Frontal cortex (tissue), 4 donors: ENCODE results near the gene KRT16. TPM values are rescaled to one million over a fixed set of nuclear protein-coding genes. Genes with fewer than 3 reads are reported as not detected.
A peak's percentile ranks its signal among the peaks of the same experiment; 100 is the strongest.

ENCODE experiments used
- DNase-seq, 2 donors: peaks; one replicate each; pipeline ENCODE4 v3.0.0; 2012; ENCODE audit warnings: low spot score in 2 of 2
- FAIRE-seq: peaks from 2 replicates; lab custom pipeline; 2012; peaks lifted over from hg19 to GRCh38; lab: Jason Lieb, UNC
- total RNA-seq: library from RNA; depleted of rRNA; stranded (reverse); fragments of >200 nt; gene quantifications from one replicate; pipeline ENCODE4 v1.2.3, GENCODE V29; 2014
- donor health status: control.
- donor health status: control.
- donor health status: control.

Gene KRT16
- total RNA-seq, 1 donor from 2014 or later = not detected

DNA sequence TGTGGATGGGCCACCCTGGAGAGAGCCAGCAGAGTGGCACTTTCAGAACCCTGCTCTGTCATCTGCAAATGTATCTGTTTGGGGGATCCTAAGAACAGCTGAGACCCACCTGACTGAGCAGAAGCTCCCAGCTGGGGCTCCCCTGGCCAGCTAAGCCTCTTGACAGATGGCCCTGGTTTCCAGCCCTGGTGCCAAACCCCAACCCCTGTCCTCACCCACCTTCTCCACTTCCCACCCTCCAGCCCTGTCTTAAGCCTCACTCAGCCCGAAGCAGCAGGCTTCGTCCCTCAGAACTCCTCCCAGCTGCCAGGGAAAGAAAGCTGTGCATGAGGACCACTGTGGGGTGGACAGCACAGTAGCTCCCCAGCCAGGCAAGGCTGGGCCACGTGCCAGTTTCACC lies 37.2 kb downstream of the KRT16 start:
- DNase-seq (no peak), FAIRE-seq (no peak)

DNA sequence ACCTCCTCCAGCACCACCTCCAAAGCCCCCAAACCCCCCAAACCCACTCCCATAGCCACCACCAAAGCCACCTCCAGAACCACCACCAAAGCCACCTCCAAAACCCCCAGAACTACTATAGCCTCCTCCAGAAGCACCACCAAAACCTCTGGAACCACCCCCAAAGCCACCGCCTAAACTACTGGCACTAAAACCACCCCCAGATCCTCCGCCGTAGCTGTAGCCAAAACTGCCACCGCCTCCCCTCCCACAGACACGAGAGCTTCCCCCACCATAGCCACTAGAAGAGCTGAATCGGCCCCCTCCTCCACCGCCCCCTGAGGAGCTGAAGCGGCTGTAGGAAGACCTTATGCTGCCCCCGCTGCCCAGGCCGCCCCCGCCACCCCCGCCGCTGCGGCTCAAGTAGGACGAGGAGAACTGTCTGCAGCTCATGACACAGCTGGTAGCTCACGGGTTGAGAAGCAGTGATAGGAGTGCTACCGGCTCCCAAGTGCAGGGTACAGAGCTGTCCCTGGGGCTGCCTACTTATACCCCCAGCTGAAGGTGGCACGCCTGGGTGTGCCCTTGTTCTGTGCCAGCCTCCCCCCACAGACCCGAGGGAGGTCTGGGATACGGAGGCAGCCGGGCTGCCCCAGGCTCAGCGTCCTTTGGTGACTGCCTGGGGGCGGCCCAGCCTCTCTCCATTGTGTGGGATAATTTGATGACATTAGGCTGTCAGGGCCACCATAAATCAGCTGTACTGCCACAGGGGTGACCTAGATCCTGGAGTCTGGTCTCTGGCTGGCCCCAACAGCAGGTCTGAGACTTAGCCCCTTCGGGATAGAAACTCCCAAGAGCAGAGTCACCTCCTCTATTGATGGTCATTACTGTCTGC lies 40.8 kb downstream of the KRT16 start, which contains the start of gene KRT9:
Gene KRT9 (minus strand): TSS at position 499 of the 874 bp plus-strand sequence. CDS start 67 bp downstream, at position 432.
- FAIRE-seq = no peak
- peak in 1 of 2 donors; percentile 19 for DNase-seq

DNA sequence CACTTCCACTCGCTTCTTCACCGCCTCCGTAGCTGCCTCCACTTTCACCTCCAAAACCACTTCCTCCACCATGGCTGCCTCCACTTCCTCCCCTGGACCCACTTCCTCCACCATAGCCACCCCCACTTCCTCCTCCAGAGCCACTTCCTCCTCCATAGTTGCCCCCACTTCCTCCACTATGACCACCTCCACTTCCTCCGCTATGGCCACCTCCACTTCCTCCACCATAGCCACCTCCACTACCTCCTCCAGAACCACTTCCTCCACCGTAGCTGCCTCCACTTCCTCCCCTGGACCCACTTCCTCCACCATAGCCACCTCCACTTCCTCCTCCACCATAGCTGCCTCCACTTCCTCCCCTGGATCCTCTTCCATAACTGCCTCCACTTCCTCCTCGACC lies 45.2 kb downstream of the KRT16 start:
- no peak for DNase-seq
- FAIRE-seq = no peak

DNA sequence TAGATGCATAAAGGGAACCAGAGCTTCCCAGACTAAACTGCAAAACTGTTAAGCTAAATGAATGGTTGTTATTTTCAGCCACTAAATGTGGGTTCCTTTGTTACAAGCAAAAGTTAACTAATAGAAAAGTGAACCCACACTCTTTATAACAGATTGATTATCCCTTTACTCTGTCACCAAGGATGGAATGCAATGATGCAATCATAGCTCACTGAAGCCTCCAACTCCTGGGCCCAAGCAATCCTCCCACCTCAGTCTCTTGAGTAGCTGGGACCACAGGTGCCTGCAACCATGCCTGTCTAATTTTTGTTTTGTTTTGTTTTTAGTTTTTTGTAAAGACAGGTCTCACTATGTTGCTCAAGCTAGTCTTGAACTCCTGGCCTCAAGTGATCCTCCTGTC lies 47.2 kb downstream of the KRT16 start:
- FAIRE-seq = no peak
- DNase-seq = no peak

DNA sequence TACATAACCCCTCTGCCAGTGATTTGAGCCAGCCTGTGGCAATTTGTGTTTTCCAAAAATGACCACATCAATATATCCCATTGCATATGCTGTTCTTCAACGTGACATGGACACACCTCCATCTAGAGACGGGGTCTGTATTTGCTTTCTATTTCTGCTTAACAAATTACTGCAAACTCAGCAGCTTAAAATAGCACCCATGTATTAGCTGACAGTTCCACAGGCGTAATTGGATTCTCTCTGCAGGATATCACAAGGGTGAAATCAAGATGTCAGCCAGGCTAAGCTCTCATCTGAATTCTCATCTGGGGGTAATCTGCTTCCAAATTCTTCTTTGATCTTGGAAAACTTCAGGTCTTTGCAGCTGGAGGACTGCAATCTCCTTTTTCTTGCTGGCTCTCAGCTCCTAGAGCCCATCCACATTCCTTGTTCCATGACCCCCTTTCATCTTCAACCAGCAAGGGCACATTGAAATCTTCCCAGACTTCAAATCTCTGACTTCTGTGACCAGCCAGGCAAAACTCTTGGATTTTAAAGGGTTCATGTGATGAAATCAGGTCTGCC lies 48.9 kb downstream of the KRT16 start:
- no peak for DNase-seq

DNA sequence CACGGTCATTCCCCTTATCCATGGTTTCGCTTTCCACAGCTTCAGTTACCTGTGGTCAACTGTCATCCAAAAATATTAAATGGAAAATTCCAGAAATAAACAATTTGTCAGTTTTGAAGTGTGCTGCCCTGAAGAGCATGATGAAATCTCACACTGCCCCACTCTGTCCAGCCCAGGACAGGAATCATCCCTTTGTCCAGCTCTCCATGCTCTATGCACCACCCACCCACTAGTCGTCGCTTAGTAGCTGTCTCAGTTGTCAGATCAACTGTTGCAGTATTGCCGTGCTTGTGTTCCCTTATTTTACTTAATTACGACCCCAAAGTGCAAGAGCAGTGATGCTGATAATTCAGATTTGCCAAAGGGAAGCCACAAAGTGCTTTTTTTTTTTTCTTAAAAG lies 51.0 kb downstream of the KRT16 start:
- no peak for FAIRE-seq
- no peak for DNase-seq

More for the DNA sequence above, 48.9 kb downstream of the KRT16 start:
- no peak for FAIRE-seq

Other genes starting within 250 kb of the KRT16 start
- gene KRT33B, start 243.0 kb downstream of the KRT16 start, total RNA-seq = not detected
- gene KRT34, start 230.5 kb downstream of the KRT16 start, total RNA-seq = 0.41 TPM
- 1.2 TPM for gene KRT31, start 215.2 kb downstream of the KRT16 start, total RNA-seq
- gene KRT37, start 188.2 kb downstream of the KRT16 start, total RNA-seq = not detected
- not detected for gene KRT38, start 171.8 kb downstream of the KRT16 start, total RNA-seq
- not detected for gene KRT32, start 145.4 kb downstream of the KRT16 start, total RNA-seq
- gene KRT35, start 131.6 kb downstream of the KRT16 start, total RNA-seq = not detected
- not detected for gene KRT36, start 122.9 kb downstream of the KRT16 start, total RNA-seq
- not detected for gene KRT13, start 107.2 kb downstream of the KRT16 start, total RNA-seq
- gene KRT15, start 93.9 kb downstream of the KRT16 start, total RNA-seq = not detected
- 24.5 TPM for gene KRT19, start 84.5 kb downstream of the KRT16 start, total RNA-seq
- gene KRT9, start 40.7 kb downstream of the KRT16 start, total RNA-seq = not detected
- gene KRT14, start 25.9 kb downstream of the KRT16 start, total RNA-seq = not detected
- gene KRT17, start 11.8 kb upstream of the KRT16 start, total RNA-seq = under 0.01 TPM
- gene EIF1, start 76.1 kb upstream of the KRT16 start, total RNA-seq = 70.1 TPM
- not detected for gene GAST, start 99.6 kb upstream of the KRT16 start, total RNA-seq
- gene HAP1, start 121.9 kb upstream of the KRT16 start, total RNA-seq = under 0.01 TPM
- gene JUP, start 173.9 kb upstream of the KRT16 start, total RNA-seq = 33.8 TPM
- gene P3H4, start 199.2 kb upstream of the KRT16 start, total RNA-seq = 10.2 TPM
- gene FKBP10, start 200.2 kb upstream of the KRT16 start, total RNA-seq = 9.0 TPM
- gene NT5C3B, start 223.5 kb upstream of the KRT16 start, total RNA-seq = 131 TPM
- gene KLHL10, start 225.1 kb upstream of the KRT16 start, total RNA-seq = under 0.01 TPM